Neural cell (in vitro differentiated cells): ENCODE data around the gene LIM2. TPM values are rescaled to one million over a fixed set of nuclear protein-coding genes. Genes with fewer than 3 reads are reported as not detected.

Source experiments
- H2AFZ ChIP-seq: fragments of 200-600, 300-800 bp; sonication (generic), shearing (Covaris generic); 2 replicates; pipeline ENCODE4 v1.6.0; 2014; ENCODE audit warnings: low read depth, mild to moderate bottlenecking, antibody characterized with exemption, low read length, moderate library complexity
- H3F3A ChIP-seq: fragments of 200-600 bp; shearing (Covaris generic); 2 replicates; pipeline ENCODE4 v1.6.1; 2016; ENCODE audit warnings: mild to moderate bottlenecking, moderate library complexity, mixed read lengths, antibody characterized with exemption, low read length; ENCODE audit not compliant: insufficient read depth, poor library complexity, severe bottlenecking
- H3K27ac ChIP-seq: fragments of 200-600, 300-800 bp; sonication (generic), shearing (Covaris generic); 2 replicates; pipeline ENCODE4 v1.5.1; 2014; ENCODE audit warnings: mild to moderate bottlenecking, low read length, moderate library complexity
- H3K27me3 ChIP-seq: fragments of 300-800, 200-600 bp; sonication (generic), shearing (Covaris generic); 2 replicates; pipeline ENCODE4 v1.6.0; 2014; ENCODE audit warnings: mild to moderate bottlenecking, low read depth, low read length, moderate library complexity; ENCODE audit not compliant: insufficient read depth
- H3K36me3 ChIP-seq: fragments of 300-800, 200-600 bp; sonication (generic), shearing (Covaris generic); 2 replicates; pipeline ENCODE4 v1.5.1; 2014; ENCODE audit warnings: mild to moderate bottlenecking, antibody characterized with exemption, low read length, moderate library complexity; ENCODE audit not compliant: insufficient read depth
- H3K4me2 ChIP-seq: fragments of 300-800, 200-600 bp; sonication (generic), shearing (Covaris generic); 2 replicates; pipeline ENCODE4 v1.6.0; 2014; ENCODE audit warnings: mild to moderate bottlenecking, low read length
- H3K4me3 ChIP-seq: fragments of 300-800, 200-600 bp; sonication (generic), shearing (Covaris generic); 2 replicates; pipeline ENCODE4 v1.5.1; 2014; ENCODE audit warnings: mild to moderate bottlenecking, low read length, moderate library complexity
- H3K79me2 ChIP-seq: fragments of 200-600 bp; shearing (Covaris generic); replicated peaks from 2 replicates; pipeline ENCODE4 v1.6.0; 2014; ENCODE audit warnings: mild to moderate bottlenecking, low read length, moderate library complexity; ENCODE audit not compliant: insufficient read depth
- H3K9ac ChIP-seq: fragments of 300-800, 200-600 bp; sonication (generic), shearing (Covaris generic); 2 replicates; pipeline ENCODE4 v1.6.1; 2016; ENCODE audit warnings: mild to moderate bottlenecking, low read length, mixed read lengths
- H3K9me2 ChIP-seq: fragments of 200-600 bp; shearing (Covaris generic); 2 replicates; pipeline ENCODE4 v1.6.1; 2016; ENCODE audit warnings: mild to moderate bottlenecking, low read length, mixed read lengths; ENCODE audit not compliant: insufficient read depth
- H3K9me3 ChIP-seq: fragments of 200-600, 300-800 bp; sonication (generic), shearing (Covaris generic); 2 replicates; pipeline ENCODE4 v1.6.1; 2016; ENCODE audit warnings: mild to moderate bottlenecking, mixed run types, low read length, moderate library complexity, mixed read lengths
- H4K20me1 ChIP-seq: fragments of 200-600 bp; shearing (Covaris generic); 2 replicates; pipeline ENCODE4 v1.6.1; 2016; ENCODE audit warnings: mild to moderate bottlenecking, mixed run types; ENCODE audit not compliant: insufficient read depth
- CTCF ChIP-seq: fragments of 450-650 bp; IDR thresholded peaks from 2 replicates; pipeline ENCODE4 v1.5.1; 2014; ENCODE audit warnings: antibody characterized with exemption, mild to moderate bottlenecking, moderate library complexity; ENCODE audit not compliant: poor library complexity, severe bottlenecking
- EP300 ChIP-seq: fragments of 450-650 bp; conservative IDR thresholded peaks from 2 replicates; pipeline ENCODE4 v1.6.1; 2014; ENCODE audit warnings: antibody characterized with exemption, mild to moderate bottlenecking, moderate library complexity; ENCODE audit not compliant: poor library complexity, severe bottlenecking
- EZH2 ChIP-seq: fragments of 200-600, 300-800 bp; shearing (Covaris generic), sonication (generic); IDR thresholded peaks from 2 replicates; pipeline ENCODE4 v1.6.1; 2014; ENCODE audit warnings: antibody characterized with exemption, low read length, borderline replicate concordance, mild to moderate bottlenecking; ENCODE audit not compliant: insufficient read depth, poor library complexity, severe bottlenecking
- MXI1 ChIP-seq: fragments of 450-650 bp; conservative IDR thresholded peaks from 2 replicates; pipeline ENCODE4 v1.6.1; 2014; ENCODE audit warnings: antibody characterized with exemption, mild to moderate bottlenecking; ENCODE audit not compliant: poor library complexity, severe bottlenecking
- POLR2AphosphoS5 ChIP-seq: IDR thresholded peaks from 2 replicates; pipeline ENCODE4 v1.6.1; 2012
- RAD21 ChIP-seq: fragments of 450-650 bp; conservative IDR thresholded peaks from 2 replicates; pipeline ENCODE4 v1.6.1; 2014; ENCODE audit warnings: antibody characterized with exemption, mild to moderate bottlenecking, moderate library complexity
- SMC3 ChIP-seq: fragments of 450-650 bp; conservative IDR thresholded peaks from 2 replicates; pipeline ENCODE4 v1.6.1; 2014; ENCODE audit warnings: antibody characterized with exemption, mild to moderate bottlenecking, moderate library complexity; ENCODE audit not compliant: poor library complexity
- TAF1 ChIP-seq: IDR thresholded peaks from 2 replicates; pipeline ENCODE4 v1.6.1; 2012; ENCODE audit warnings: low read depth
- polyA plus RNA-seq: library from polyadenylated mRNA; depleted of rRNA; stranded (reverse); fragments of >200 nt; gene quantifications from 2 replicates; pipeline ENCODE4 v1.2.3, GENCODE V29; 2014
- TF ChIP-seq, protein P1 (sequence below): IDR thresholded peaks from 2 replicates; pipeline ENCODE4 v1.6.1; 2012; ENCODE audit warnings: borderline replicate concordance

Gene LIM2
- polyA plus RNA-seq, 1 donor from 2014 or later, result not detected

DNA sequence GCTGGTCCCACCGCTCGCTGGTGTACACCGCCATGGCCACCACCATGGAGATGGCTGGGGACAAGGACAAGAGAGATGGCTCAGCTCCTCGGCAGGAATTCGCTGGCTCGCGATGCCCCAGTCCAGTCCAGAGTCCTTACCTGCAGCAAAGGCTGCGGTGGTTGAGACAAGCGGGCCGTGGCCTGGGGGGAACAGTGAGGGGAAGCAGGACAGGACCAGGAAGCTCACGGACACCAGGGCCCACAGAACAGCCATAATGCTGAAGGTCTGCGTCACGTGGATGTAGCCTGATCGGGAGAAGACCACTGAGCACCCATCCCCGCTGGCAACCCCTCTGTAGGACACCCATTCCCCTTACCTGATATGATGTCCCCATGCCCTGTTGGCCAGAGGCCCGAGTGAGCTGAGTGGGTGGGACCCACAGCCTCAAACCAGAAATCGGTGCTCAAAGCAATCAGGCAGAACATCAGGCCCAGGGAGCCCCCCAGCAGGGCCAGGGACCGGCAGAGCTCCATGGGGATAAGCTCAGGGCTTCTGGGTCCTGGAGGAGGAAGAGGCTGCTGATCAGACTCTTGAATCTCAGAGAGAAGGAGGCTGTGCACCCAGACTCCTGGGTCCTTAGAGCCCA lies 15.6 kb downstream of the LIM2 start:
- no peak overlapping the region for H2AFZ ChIP-seq
- H3K36me3 ChIP-seq, result no peaks in the 10 kb centered on the region
- no peak overlapping the region for H3K27ac ChIP-seq
- H3K79me2 ChIP-seq, result no peaks in the 10 kb centered on the region
- H4K20me1 ChIP-seq, result no peaks in the 10 kb centered on the region
- H3K9me2 ChIP-seq, result no peaks in the 10 kb centered on the region
- H3K9ac ChIP-seq, result no peak overlapping the region
- H3K9me3 ChIP-seq, result no peaks in the 10 kb centered on the region
- H3K4me3 ChIP-seq, result no peak overlapping the region
- no peaks in the 10 kb centered on the region for H3K27me3 ChIP-seq
- TF ChIP-seq, protein P1, sequence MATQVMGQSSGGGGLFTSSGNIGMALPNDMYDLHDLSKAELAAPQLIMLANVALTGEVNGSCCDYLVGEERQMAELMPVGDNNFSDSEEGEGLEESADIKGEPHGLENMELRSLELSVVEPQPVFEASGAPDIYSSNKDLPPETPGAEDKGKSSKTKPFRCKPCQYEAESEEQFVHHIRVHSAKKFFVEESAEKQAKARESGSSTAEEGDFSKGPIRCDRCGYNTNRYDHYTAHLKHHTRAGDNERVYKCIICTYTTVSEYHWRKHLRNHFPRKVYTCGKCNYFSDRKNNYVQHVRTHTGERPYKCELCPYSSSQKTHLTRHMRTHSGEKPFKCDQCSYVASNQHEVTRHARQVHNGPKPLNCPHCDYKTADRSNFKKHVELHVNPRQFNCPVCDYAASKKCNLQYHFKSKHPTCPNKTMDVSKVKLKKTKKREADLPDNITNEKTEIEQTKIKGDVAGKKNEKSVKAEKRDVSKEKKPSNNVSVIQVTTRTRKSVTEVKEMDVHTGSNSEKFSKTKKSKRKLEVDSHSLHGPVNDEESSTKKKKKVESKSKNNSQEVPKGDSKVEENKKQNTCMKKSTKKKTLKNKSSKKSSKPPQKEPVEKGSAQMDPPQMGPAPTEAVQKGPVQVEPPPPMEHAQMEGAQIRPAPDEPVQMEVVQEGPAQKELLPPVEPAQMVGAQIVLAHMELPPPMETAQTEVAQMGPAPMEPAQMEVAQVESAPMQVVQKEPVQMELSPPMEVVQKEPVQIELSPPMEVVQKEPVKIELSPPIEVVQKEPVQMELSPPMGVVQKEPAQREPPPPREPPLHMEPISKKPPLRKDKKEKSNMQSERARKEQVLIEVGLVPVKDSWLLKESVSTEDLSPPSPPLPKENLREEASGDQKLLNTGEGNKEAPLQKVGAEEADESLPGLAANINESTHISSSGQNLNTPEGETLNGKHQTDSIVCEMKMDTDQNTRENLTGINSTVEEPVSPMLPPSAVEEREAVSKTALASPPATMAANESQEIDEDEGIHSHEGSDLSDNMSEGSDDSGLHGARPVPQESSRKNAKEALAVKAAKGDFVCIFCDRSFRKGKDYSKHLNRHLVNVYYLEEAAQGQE, result no peak
- no peak for TF ChIP-seq CTCF
- TF ChIP-seq EP300, result no peak
- no peak for TF ChIP-seq POLR2AphosphoS5
- TF ChIP-seq MXI1, result no peak
- TF ChIP-seq SMC3, result no peak
- TF ChIP-seq EZH2, result no peak
- no peak overlapping the region for H3K4me2 ChIP-seq
- H3F3A ChIP-seq, result no peaks in the 10 kb centered on the region

DNA sequence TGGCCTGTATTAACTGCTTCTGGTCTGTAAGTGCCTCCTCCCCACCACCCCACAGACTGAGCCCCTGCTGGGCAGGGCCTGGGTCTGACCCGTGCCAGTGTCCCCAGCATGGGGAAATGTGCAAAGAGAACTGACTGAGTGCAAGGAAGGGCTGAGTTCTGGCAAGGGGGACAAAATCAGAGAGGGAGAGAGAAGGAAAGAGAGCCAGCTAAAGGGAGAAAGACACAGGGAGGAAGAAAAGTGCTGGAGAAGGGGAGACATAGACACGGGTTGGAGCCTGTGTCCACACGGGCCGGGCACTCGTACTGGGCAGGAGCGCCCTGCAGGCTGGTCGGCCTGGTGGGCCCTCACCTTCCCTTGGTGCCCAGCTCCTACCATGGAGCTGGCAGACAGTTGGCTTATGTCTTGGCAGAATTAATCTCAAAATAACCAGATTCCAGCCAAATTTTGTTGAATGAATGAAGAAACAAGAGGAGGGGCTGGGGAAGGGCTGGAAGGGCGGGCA lies 16.5 kb downstream of the LIM2 start:
- H3K9ac ChIP-seq, result no peak overlapping the region
- H3K9me2 ChIP-seq, result no peaks in the 10 kb centered on the region
- no peak overlapping the region for H3K4me2 ChIP-seq
- no peaks in the 10 kb centered on the region for H3K79me2 ChIP-seq
- no peak overlapping the region for H3K27ac ChIP-seq
- H4K20me1 ChIP-seq, result no peaks in the 10 kb centered on the region
- TF ChIP-seq RAD21 (no peak), SMC3 (no peak), MXI1 (no peak), EP300 (no peak), POLR2AphosphoS5 (no peak), CTCF (no peak), EZH2 (no peak), TAF1 (no peak)
- TF ChIP-seq, protein P1, result no peak
- H3K36me3 ChIP-seq, result no peaks in the 10 kb centered on the region
- H3K9me3 ChIP-seq, result no peaks in the 10 kb centered on the region
- no peaks in the 10 kb centered on the region for H3K27me3 ChIP-seq
- H3F3A ChIP-seq, result peaks cover 5% of the 10 kb centered on the region
- H2AFZ ChIP-seq, result no peak overlapping the region
- no peak overlapping the region for H3K4me3 ChIP-seq
